ENCODE data around the gene FAM107B. TPM values are rescaled to one million over a fixed set of nuclear protein-coding genes. Genes with fewer than 3 reads are reported as not detected.

Gene FAM107B
- total RNA-seq, 5 donors from 2014 or later (not counting 1 experiment from before 2014, with no cell fraction given), result 175 to 298 (median 214) TPM

- peaks cover 24 to 39% (median 24%) of the 10 kb centered on the region in 3 donors for H3K4me1 Mint-ChIP-seq
- no peak for ATAC-seq (replicated peaks in 1 of 4)
- POLR2A ChIA-PET, result interaction anchor here in 1 of 2 donors (0.6 kb wide), 1 partner anchor 8 kb away, joined by 3 read pairs; no protein-coding TSS in a partner anchor
These were observed 161.7 kb downstream of the FAM107B start for GRCh38 chr10:14612873-14613587.

GRCh38 chr10:14611968-14612693 lies 162.6 kb downstream of the FAM107B start:
- no peaks in the 10 kb centered on the region for H3K27me3 ChIP-seq (replicated peaks in 1 of 2; ENCODE audit: control insufficient read depth in 2 of 2, extremely low read depth in 1 of 2, insufficient read depth in 2 of 2, low read length in 1 of 2)
- H3K4me3 Mint-ChIP-seq, result no peak overlapping the region
- H3K36me3 Mint-ChIP-seq, result no peaks in the 10 kb centered on the region
- ChIA-PET CTCF (interaction anchor here in 1 of 2 donors (1.0 to 1.6 kb wide), 2 partner anchors 52 to 226 kb away, joined by 3 to 4 read pairs; partner anchors contain the start of genes CDNF, HSPA14 and MSANTD7), POLR2A (interaction anchor here in 1 of 2 donors (0.5 to 0.8 kb wide), 2 partner anchors 10 to 24 kb away, joined by 3 to 6 read pairs; no protein-coding TSS in a partner anchor)
- H3K9me3 Mint-ChIP-seq, result no peaks in the 10 kb centered on the region
- H3K27me3 Mint-ChIP-seq, result no peaks in the 10 kb centered on the region
- H3K9me3 ChIP-seq, result no peaks in the 10 kb centered on the region
- no peaks in the 10 kb centered on the region for H3K36me3 ChIP-seq (ENCODE audit: control insufficient read depth in 2 of 2, extremely low read depth in 1 of 2, insufficient read depth in 1 of 2, low read length in 1 of 2)
- DNase-seq, result no peak
- H3K4me1 Mint-ChIP-seq, result peaks cover 17 to 30% (median 18%) of the 10 kb centered on the region in 3 donors
- no peak for ATAC-seq (replicated peaks in 1 of 4)
- H3K4me3 ChIP-seq (ENCODE audit: control insufficient read depth in 1 of 2, extremely low read depth in 1 of 2, low read length in 1 of 2), result no peak overlapping the region
- H3K27ac Mint-ChIP-seq, result no peak overlapping the region
- no peak overlapping the region for H3K27ac ChIP-seq (ENCODE audit: low read length)
- 0% methylated on average over 1 of the region's 2 CpGs for WGBS (ENCODE audit: insufficient coverage)
- H3K4me1 ChIP-seq (ENCODE audit: control insufficient read depth in 1 of 2, extremely low read depth in 1 of 2, insufficient read depth in 2 of 2, low read length in 2 of 2), result peaks cover 7 to 9% of the 10 kb centered on the region in 2 experiments

More at GRCh38 chr10:14612873-14613587, 161.7 kb downstream of the FAM107B start:
- Histone ChIP-seq H3K9me3 (no peaks in the 10 kb centered on the region), H3K27ac (ENCODE audit: low read length) (no peak overlapping the region), H3K4me3 (ENCODE audit: control insufficient read depth in 1 of 2, extremely low read depth in 1 of 2, low read length in 1 of 2) (no peak overlapping the region), H3K36me3 (ENCODE audit: control insufficient read depth in 2 of 2, extremely low read depth in 1 of 2, insufficient read depth in 1 of 2, low read length in 1 of 2) (no peaks in the 10 kb centered on the region), H3K4me1 (ENCODE audit: control insufficient read depth in 1 of 2, extremely low read depth in 1 of 2, insufficient read depth in 2 of 2, low read length in 2 of 2) (peaks cover 9 to 12% of the 10 kb centered on the region in 2 experiments), H3K27me3 (replicated peaks in 1 of 2; ENCODE audit: control insufficient read depth in 2 of 2, extremely low read depth in 1 of 2, insufficient read depth in 2 of 2, low read length in 1 of 2) (no peaks in the 10 kb centered on the region)
- CTCF ChIA-PET, result interaction anchor here in 1 of 2 donors (1.0 kb wide), 1 partner anchor 53 kb away, joined by 3 read pairs; no protein-coding TSS in a partner anchor
- no peaks in the 10 kb centered on the region for H3K36me3 Mint-ChIP-seq
- WGBS (ENCODE audit: insufficient coverage), result 96% methylated on average over 2 of the region's 15 CpGs
- H3K27ac Mint-ChIP-seq, result no peak overlapping the region
- H3K4me3 Mint-ChIP-seq, result no peak overlapping the region
- H3K9me3 Mint-ChIP-seq, result no peaks in the 10 kb centered on the region
- DNase-seq, result no peak
- no peaks in the 10 kb centered on the region for H3K27me3 Mint-ChIP-seq

- POLR2A ChIA-PET, result no interaction called here
- peaks cover 4 to 16% of the 10 kb centered on the region in 2 experiments for H3K4me1 ChIP-seq (ENCODE audit: control insufficient read depth in 1 of 2, extremely low read depth in 1 of 2, insufficient read depth in 2 of 2, low read length in 2 of 2)
- no peaks in the 10 kb centered on the region for H3K36me3 Mint-ChIP-seq
- H3K9me3 ChIP-seq, result no peaks in the 10 kb centered on the region
- no peak for ATAC-seq (replicated peaks in 1 of 4)
- no peaks in the 10 kb centered on the region for H3K27me3 ChIP-seq (replicated peaks in 1 of 2; ENCODE audit: control insufficient read depth in 2 of 2, extremely low read depth in 1 of 2, insufficient read depth in 2 of 2, low read length in 1 of 2)
- peaks cover 18 to 38% (median 22%) of the 10 kb centered on the region in 3 donors for H3K4me1 Mint-ChIP-seq
- no peaks in the 10 kb centered on the region for H3K36me3 ChIP-seq (ENCODE audit: control insufficient read depth in 2 of 2, extremely low read depth in 1 of 2, insufficient read depth in 1 of 2, low read length in 1 of 2)
- DNase-seq, result no peak
- WGBS (ENCODE audit: insufficient coverage), result 67% methylated on average over 1 of the region's 1 CpG
- H3K27ac Mint-ChIP-seq, result no peak overlapping the region
- CTCF ChIA-PET, result no interaction called here
- H3K27ac ChIP-seq (ENCODE audit: low read length), result no peak overlapping the region
- H3K4me3 Mint-ChIP-seq, result no peak overlapping the region
- H3K9me3 Mint-ChIP-seq, result no peaks in the 10 kb centered on the region
- H3K4me3 ChIP-seq (ENCODE audit: control insufficient read depth in 1 of 2, extremely low read depth in 1 of 2, low read length in 1 of 2), result no peak overlapping the region
- H3K27me3 Mint-ChIP-seq, result no peaks in the 10 kb centered on the region
These were observed 165.5 kb downstream of the FAM107B start for GRCh38 chr10:14609178-14609577.

- Mint-ChIP-seq H3K9me3 (no peaks in the 10 kb centered on the region), H3K27ac (peak overlapping the region in 1 of 2 donors; percentile 40), H3K36me3 (no peaks in the 10 kb centered on the region), H3K4me1 (peaks cover 18 to 38% (median 24%) of the 10 kb centered on the region in 3 donors), H3K4me3 (no peak overlapping the region), H3K27me3 (no peaks in the 10 kb centered on the region)
- Histone ChIP-seq H3K9me3 (no peaks in the 10 kb centered on the region), H3K36me3 (ENCODE audit: control insufficient read depth in 2 of 2, extremely low read depth in 1 of 2, insufficient read depth in 1 of 2, low read length in 1 of 2) (no peaks in the 10 kb centered on the region), H3K4me3 (ENCODE audit: control insufficient read depth in 1 of 2, extremely low read depth in 1 of 2, low read length in 1 of 2) (no peak overlapping the region), H3K27me3 (replicated peaks in 1 of 2; ENCODE audit: control insufficient read depth in 2 of 2, extremely low read depth in 1 of 2, insufficient read depth in 2 of 2, low read length in 1 of 2) (no peaks in the 10 kb centered on the region), H3K27ac (ENCODE audit: low read length) (no peak overlapping the region), H3K4me1 (ENCODE audit: control insufficient read depth in 1 of 2, extremely low read depth in 1 of 2, insufficient read depth in 2 of 2, low read length in 2 of 2) (peaks cover 4 to 16% of the 10 kb centered on the region in 2 experiments)
- peak in 1 of 35 experiments; percentile 40 for DNase-seq
- ATAC-seq (replicated peaks in 1 of 4), result no peak
- ChIA-PET POLR2A (interaction anchor here in 1 of 2 donors (1.0 kb wide), 1 partner anchor 9 kb away, joined by 3 read pairs; no protein-coding TSS in a partner anchor), CTCF (no interaction called here)
- 100% methylated on average over 1 of the region's 4 CpGs for WGBS (ENCODE audit: insufficient coverage)
These were observed 166.2 kb downstream of the FAM107B start for GRCh38 chr10:14608381-14609001.

GRCh38 chr10:14606633-14607032 lies 168.1 kb downstream of the FAM107B start:
- POLR2A ChIA-PET, result interaction anchor here in 1 of 2 donors (0.5 kb wide), 1 partner anchor 421 kb away, joined by 3 read pairs; no protein-coding TSS in a partner anchor
- H3K27me3 ChIP-seq (replicated peaks in 1 of 2; ENCODE audit: control insufficient read depth in 2 of 2, extremely low read depth in 1 of 2, insufficient read depth in 2 of 2, low read length in 1 of 2), result no peaks in the 10 kb centered on the region
- no peak overlapping the region for H3K27ac Mint-ChIP-seq
- peaks cover 33 to 54% (median 39%) of the 10 kb centered on the region in 3 donors for H3K4me1 Mint-ChIP-seq
- no peak overlapping the region for H3K4me3 Mint-ChIP-seq
- CTCF ChIA-PET, result interaction anchor here in 1 of 2 donors (0.5 kb wide), 1 partner anchor 753 kb away, joined by 3 read pairs; no protein-coding TSS in a partner anchor
- H3K36me3 ChIP-seq (ENCODE audit: control insufficient read depth in 2 of 2, extremely low read depth in 1 of 2, insufficient read depth in 1 of 2, low read length in 1 of 2), result peaks cover 0 to 2% of the 10 kb centered on the region in 2 donors
- H3K27me3 Mint-ChIP-seq, result no peaks in the 10 kb centered on the region
- no peak overlapping the region for H3K27ac ChIP-seq (ENCODE audit: low read length)
- H3K36me3 Mint-ChIP-seq, result peaks cover 4% of the 10 kb centered on the region
- no peak for DNase-seq
- H3K4me1 ChIP-seq (ENCODE audit: control insufficient read depth in 1 of 2, extremely low read depth in 1 of 2, insufficient read depth in 2 of 2, low read length in 2 of 2), result peaks cover 16 to 21% of the 10 kb centered on the region in 2 experiments
- H3K9me3 Mint-ChIP-seq, result no peaks in the 10 kb centered on the region
- no peak for ATAC-seq (replicated peaks in 1 of 4)
- H3K9me3 ChIP-seq, result no peaks in the 10 kb centered on the region
- no peak overlapping the region for H3K4me3 ChIP-seq (ENCODE audit: control insufficient read depth in 1 of 2, extremely low read depth in 1 of 2, low read length in 1 of 2)
- no CpG with 5 or more reads among the region's 2 CpGs for WGBS (ENCODE audit: insufficient coverage)

Data from T-cell (primary cell).